ENCODE measurements around the gene DDX28.

- TF ChIP-seq CTCF (conservative IDR thresholded peaks at IDR 0.05; ENCODE audit: low read depth, low read length) (no peak), RAD21 (IDR thresholded peaks at IDR 0.05; ENCODE audit: low read length) (no peak), USF2 (IDR thresholded peaks at IDR 0.05; ENCODE audit: low read depth, low read length) (no peak), POLR2A (IDR thresholded peaks at IDR 0.05; ENCODE audit: low read depth, low read length) (no peak), SMC3 (IDR thresholded peaks at IDR 0.05; ENCODE audit: low read depth, low read length) (no peak), MAFK (IDR thresholded peaks at IDR 0.05; ENCODE audit: low read depth, low read length) (no peak)
Measured at GRCh38 chr16:68055395-68055794, 32.4 kb upstream of the DDX28 start.
